HUES6 (cell line): Measurements from ENCODE around the gene ZNF503.

Source experiments
- H3K27ac ChIP-seq: 2 replicates; pipeline ENCODE4 v1.7.0; 2013; ENCODE audit warnings: low read depth, mild to moderate bottlenecking, low read length, inconsistent platforms
- H3K27me3 ChIP-seq: 2 replicates; pipeline ENCODE4 v1.6.1; 2013; ENCODE audit warnings: low read length; ENCODE audit not compliant: control insufficient read depth, insufficient read depth
- H3K36me3 ChIP-seq: 2 replicates; pipeline ENCODE4 v1.6.1; 2013; ENCODE audit warnings: low read length; ENCODE audit not compliant: control insufficient read depth, insufficient read depth
- H3K4me1 ChIP-seq: 2 replicates; pipeline ENCODE4 v1.6.1; 2013; ENCODE audit warnings: low read length; ENCODE audit not compliant: control insufficient read depth, insufficient read depth
- H3K4me3 ChIP-seq: 2 replicates; pipeline ENCODE4 v1.5.1; 2013; ENCODE audit warnings: low read depth, low read length
- H3K9ac ChIP-seq: one replicate; pipeline ENCODE4 v1.6.1; 2013; ENCODE audit warnings: mild to moderate bottlenecking, low read length
- H3K9me3 ChIP-seq: 2 replicates; pipeline ENCODE4 v1.6.1; 2013; ENCODE audit warnings: low read depth, low read length; ENCODE audit not compliant: control insufficient read depth, insufficient read depth

ZNF503 gene

DNA sequence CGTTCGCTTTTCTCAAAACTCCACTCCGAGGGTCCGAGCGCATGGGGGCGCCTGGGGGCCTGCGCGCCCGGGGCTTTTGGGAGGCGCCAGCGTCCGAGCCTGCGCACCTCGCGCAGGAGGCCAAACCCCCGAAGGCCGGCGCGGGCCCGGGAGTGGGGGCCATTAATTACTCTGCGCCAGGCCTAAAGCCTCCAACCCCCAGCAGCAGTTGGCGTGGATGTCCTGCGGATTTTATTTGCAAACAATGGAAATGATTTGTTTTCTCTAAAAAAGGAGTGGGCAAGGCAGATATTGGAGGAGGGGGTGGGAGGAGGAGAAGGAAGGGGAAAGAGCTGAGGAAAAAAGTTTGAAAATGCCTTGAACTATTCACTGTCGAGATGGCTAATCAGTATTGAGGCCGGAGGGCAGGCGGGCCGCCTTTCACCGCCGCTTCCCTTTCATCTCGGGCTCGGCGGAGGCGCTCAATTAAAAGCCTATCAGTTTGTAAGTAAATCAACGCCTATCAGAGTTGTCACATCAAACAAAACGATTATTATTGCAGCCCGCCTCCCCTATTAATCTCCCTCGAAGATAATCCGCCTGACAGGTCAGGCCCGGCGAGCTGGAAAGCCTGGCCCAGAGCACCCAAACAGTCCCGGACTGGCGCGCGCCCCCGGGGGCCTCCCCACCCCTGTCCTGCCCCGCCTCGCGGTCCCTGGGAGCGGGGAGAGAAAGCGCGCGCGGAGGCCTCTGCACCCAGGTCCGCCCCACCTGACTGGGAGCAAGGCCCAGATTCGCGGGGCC, 3.4 kb upstream of the ZNF503 start:
- H3K9ac ChIP-seq, result peak overlapping the region; percentile 53
- peaks cover 45% of the 10 kb centered on the region for H3K4me1 ChIP-seq
- no peaks in the 10 kb centered on the region for H3K36me3 ChIP-seq
- peak overlapping the region; percentile 78 for H3K4me3 ChIP-seq
- peaks cover 92% of the 10 kb centered on the region for H3K27me3 ChIP-seq
- H3K27ac ChIP-seq, result no peak overlapping the region
- H3K9me3 ChIP-seq, result no peaks in the 10 kb centered on the region

- H3K9ac ChIP-seq, result peak overlapping the region; percentile 53
- H3K27ac ChIP-seq, result no peak overlapping the region
Measured at GRCh38 chr10:75403939-75404814, 2.6 kb upstream of the ZNF503 start.

DNA sequence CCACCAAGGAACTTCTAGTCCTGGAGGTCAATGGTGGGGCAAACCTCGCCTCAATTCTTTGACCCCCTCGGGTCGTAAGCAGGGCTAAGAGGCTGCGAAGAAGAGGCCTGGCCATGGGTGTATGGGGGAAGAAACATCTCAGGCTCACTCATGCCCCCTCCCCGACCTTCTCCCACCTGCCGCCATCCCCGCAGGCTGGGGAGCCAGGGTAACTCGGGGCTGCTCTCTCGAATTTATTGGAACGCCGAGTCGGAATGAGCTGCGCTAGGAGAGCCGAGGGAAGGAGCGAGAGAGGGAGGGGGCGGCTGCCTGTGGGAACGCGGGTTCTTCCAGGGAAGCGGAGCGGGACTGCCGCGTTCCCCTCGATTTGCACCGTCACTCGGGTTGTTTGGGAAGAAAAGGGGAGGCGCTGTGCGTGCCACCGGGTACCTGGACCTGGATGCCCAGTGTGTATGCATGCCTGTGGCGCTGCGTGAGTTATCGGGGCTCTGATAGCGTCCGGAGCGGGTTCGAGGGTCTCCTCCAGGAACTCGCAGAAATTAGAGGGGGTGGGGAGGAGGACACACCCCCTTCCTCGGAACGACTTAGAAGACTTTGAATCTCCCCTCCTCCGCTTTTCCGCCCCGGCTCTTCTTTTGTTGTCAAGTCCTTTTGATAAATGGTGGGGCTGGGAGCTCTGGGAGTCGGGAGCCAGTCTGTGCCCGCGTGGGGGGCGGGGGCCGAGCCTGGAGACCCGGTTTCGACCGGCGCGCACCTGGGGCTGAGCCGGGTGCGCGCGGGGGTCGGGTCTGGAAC, 1.8 kb upstream of the ZNF503 start:
- H3K9me3 ChIP-seq, result no peaks in the 10 kb centered on the region
- no peak overlapping the region; the same call in 1 of the 2 replicates for H3K27ac ChIP-seq
- H3K9ac ChIP-seq, result peak overlapping the region; percentile 78
- H3K4me1 ChIP-seq, result peaks cover 45% of the 10 kb centered on the region
- peak overlapping the region; percentile 78 for H3K4me3 ChIP-seq
- H3K36me3 ChIP-seq, result no peaks in the 10 kb centered on the region
- H3K27me3 ChIP-seq, result peaks cover 92% of the 10 kb centered on the region

More at GRCh38 chr10:75403939-75404814, 2.6 kb upstream of the ZNF503 start:
- H3K27me3 ChIP-seq, result peaks cover 92% of the 10 kb centered on the region
- H3K36me3 ChIP-seq, result no peaks in the 10 kb centered on the region
- H3K4me1 ChIP-seq, result peaks cover 41% of the 10 kb centered on the region
- peak overlapping the region; percentile 78 for H3K4me3 ChIP-seq
- H3K9me3 ChIP-seq, result no peaks in the 10 kb centered on the region

GRCh38 chr10:75402486-75403143, 1.1 kb upstream of the ZNF503 start:
- Histone ChIP-seq H3K9me3 (no peaks in the 10 kb centered on the region), H3K9ac (peak overlapping the region; percentile 78), H3K4me1 (peaks cover 46% of the 10 kb centered on the region), H3K4me3 (peak overlapping the region; percentile 78), H3K27me3 (peaks cover 92% of the 10 kb centered on the region), H3K27ac (no peak overlapping the region; the same call in 1 of the 2 replicates), H3K36me3 (no peaks in the 10 kb centered on the region)

DNA sequence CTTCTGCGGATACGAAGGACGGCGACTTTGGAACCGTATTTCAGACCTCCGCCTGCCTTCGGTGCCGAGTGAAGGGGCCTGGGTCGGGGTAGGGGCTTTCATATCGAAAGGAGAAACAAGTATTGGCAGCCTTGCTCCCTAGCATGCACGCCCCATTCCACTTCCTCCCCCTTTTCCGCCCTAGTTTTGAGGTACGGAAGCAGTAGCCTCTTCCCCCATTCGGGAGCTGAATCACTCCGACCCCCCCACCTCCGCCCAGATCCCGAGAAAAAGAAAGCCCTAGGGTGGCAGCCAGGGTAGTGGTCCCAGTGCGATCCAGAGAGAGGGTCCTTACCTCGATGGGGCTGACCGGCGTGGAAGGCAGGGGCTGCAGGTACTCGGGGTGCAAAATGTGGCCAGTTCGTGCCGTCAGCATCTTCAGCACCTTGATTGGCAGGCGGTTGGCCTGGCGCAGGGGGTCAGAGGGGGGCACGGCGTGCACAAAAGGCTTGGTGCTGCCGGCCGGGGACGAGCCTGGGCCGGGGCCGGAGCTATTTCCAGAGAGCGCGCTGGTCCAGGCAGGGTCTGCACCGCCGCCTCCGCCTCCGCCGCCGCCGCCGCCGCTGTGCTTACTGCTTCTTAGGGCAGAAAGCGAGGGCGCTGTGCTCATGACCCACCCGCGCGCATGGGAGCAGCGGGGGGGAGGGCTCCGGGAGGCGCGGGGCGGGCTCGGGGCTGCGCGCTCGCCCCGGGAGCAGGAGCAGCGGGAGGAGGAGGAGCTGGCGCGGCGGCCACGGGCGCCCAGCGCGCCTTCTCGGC, 594 bp downstream of the ZNF503 start:
- Histone ChIP-seq H3K4me1 (peaks cover 35% of the 10 kb centered on the region), H3K36me3 (no peaks in the 10 kb centered on the region), H3K9me3 (no peaks in the 10 kb centered on the region), H3K9ac (peak overlapping the region; percentile 94), H3K27ac (no peak overlapping the region; the same call in 1 of the 2 replicates), H3K27me3 (peaks cover 92% of the 10 kb centered on the region), H3K4me3 (peak overlapping the region; percentile 78)

DNA sequence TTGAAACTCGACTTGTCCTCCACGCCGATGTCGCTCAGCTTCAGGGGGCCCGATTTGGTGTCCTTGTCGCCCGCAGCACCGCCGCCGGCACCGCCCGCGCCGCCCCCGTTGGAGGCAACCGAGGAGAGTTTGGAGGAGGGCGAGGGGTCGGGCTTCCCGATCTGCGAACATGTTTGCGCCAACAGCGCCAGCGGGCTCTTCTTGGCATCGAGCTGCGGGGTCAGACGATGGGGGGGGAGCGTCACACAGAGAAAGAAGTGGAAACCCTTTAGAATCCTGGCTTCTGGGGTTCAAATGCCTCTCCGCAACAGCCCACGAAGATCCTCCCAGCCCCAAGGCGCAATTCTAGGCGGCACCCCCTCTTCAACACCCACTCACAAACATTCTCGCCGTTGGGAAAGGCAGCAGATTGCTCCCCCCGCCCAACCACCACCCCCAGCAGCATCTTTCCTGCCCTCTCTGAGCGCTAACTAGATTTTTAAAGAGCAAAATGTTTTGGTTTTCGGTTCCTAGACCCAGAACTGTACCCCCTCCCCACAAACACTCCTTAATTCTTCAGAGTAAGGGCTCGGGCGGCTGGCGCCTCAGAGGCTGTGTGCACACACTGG, 1.3 kb downstream of the ZNF503 start:
- no peaks in the 10 kb centered on the region for H3K9me3 ChIP-seq
- no peaks in the 10 kb centered on the region for H3K36me3 ChIP-seq
- peak overlapping the region; percentile 78 for H3K4me3 ChIP-seq
- H3K4me1 ChIP-seq, result peaks cover 28% of the 10 kb centered on the region
- H3K27me3 ChIP-seq, result peaks cover 92% of the 10 kb centered on the region
- no peak overlapping the region; the same call in 1 of the 2 replicates for H3K27ac ChIP-seq
- H3K9ac ChIP-seq, result peak overlapping the region; percentile 94

- H3K9me3 ChIP-seq, result no peaks in the 10 kb centered on the region
- H3K9ac ChIP-seq, result peak overlapping the region; percentile 94
- H3K27ac ChIP-seq, result no peak overlapping the region
- H3K4me3 ChIP-seq, result peak overlapping the region; percentile 78
- peaks cover 22% of the 10 kb centered on the region for H3K4me1 ChIP-seq
- peaks cover 92% of the 10 kb centered on the region for H3K27me3 ChIP-seq
- no peaks in the 10 kb centered on the region for H3K36me3 ChIP-seq
Measured at GRCh38 chr10:75399461-75400162, 2.0 kb downstream of the ZNF503 start.

DNA sequence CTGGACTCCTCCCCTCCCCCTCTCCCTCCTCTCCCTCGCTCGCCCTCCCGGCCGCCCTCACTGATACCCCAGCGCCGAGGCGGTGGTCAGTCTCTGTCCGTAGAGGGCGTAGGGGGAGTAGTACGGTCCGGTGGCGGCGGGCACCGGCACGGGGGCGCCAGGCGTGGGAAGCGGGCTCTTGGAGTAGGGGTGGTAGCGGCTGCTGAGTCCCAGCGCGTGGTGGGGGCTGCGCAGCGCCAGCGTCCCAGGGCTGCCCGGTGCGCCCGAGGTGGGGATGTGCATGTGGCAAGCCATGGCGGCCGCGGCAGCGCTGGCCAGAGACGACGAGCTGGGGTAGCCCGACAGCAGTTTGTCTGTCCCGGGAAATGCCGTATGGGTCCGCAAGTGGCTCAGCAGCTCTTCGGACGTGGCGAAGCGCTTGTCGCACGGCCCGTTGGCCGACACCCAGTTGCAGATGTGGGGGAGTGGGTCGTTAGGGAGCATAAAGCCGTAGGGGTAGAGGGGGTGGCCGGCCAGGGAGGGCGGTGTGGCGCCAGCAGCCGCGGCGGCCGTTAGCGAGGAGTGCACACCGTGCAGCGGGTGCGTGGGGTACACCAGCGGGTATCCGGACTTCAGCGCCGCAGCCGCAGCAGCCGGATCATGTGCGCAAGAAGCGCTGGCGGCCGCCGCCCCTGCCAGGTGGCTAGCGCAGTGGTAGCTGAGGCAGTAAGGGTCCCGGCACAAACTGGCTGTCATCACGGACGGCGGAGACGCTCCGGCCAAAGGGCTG, 2.7 kb downstream of the ZNF503 start:
- Histone ChIP-seq H3K36me3 (no peaks in the 10 kb centered on the region), H3K4me1 (peaks cover 15% of the 10 kb centered on the region), H3K9me3 (no peaks in the 10 kb centered on the region), H3K27me3 (peaks cover 92% of the 10 kb centered on the region), H3K4me3 (peak overlapping the region; percentile 78), H3K9ac (peak overlapping the region; percentile 94), H3K27ac (no peak overlapping the region)
